ENCODE results near the gene DGCR2.
"Not testable (repeated sequence)": the region's sequence is repeated elsewhere in the genome, so short reads cannot be mapped to it uniquely, and the experiment has no call there.

Gene DGCR2

GRCh38 chr22:19004471-19004870 lies 117.7 kb downstream of the DGCR2 start:
- H3F3A ChIP-seq (ENCODE audit: insufficient read depth), result no peaks in the 10 kb centered on the region
- no peak for TF ChIP-seq CTCF (IDR thresholded peaks at IDR 0.05; ENCODE audit: insufficient read depth, low read length, poor library complexity, severe bottlenecking)
- H3K4me3 ChIP-seq (ENCODE audit: insufficient read depth, low read length, poor library complexity, severe bottlenecking), result no peak overlapping the region
- no peaks in the 10 kb centered on the region for H3K9me3 ChIP-seq (ENCODE audit: insufficient read depth, low read length)
- H3K36me3 ChIP-seq (ENCODE audit: low read length), result no peaks in the 10 kb centered on the region
- H4K20me1 ChIP-seq (ENCODE audit: low read depth, low read length), result no peaks in the 10 kb centered on the region
- no peak overlapping the region for H2AFZ ChIP-seq (ENCODE audit: low read depth, low read length, severe bottlenecking)
- H3K4me2 ChIP-seq (ENCODE audit: low read depth, low read length, poor library complexity, severe bottlenecking), result no peak overlapping the region
- no peaks in the 10 kb centered on the region for H3K27me3 ChIP-seq (ENCODE audit: low read length)
- no peaks in the 10 kb centered on the region for H3K79me2 ChIP-seq (ENCODE audit: insufficient read depth, low read length)
- H3K9ac ChIP-seq (ENCODE audit: low read length), result no peak overlapping the region
- no peak overlapping the region for H3K27ac ChIP-seq (ENCODE audit: low read depth, low read length)
- no peaks in the 10 kb centered on the region for H3K9me2 ChIP-seq (replicated peaks; ENCODE audit: insufficient read depth, low read length)

- Histone ChIP-seq H3K9me2 (replicated peaks; ENCODE audit: insufficient read depth, low read length) (no peaks in the 10 kb centered on the region), H2AFZ (ENCODE audit: low read depth, low read length, severe bottlenecking) (no peak overlapping the region), H3K9ac (ENCODE audit: low read length) (no peak overlapping the region), H3F3A (ENCODE audit: insufficient read depth) (no peaks in the 10 kb centered on the region), H3K4me3 (ENCODE audit: insufficient read depth, low read length, poor library complexity, severe bottlenecking) (no peak overlapping the region), H3K9me3 (ENCODE audit: insufficient read depth, low read length) (no peaks in the 10 kb centered on the region), H3K27ac (ENCODE audit: low read depth, low read length) (no peak overlapping the region), H3K79me2 (ENCODE audit: insufficient read depth, low read length) (no peaks in the 10 kb centered on the region), H3K4me2 (ENCODE audit: low read depth, low read length, poor library complexity, severe bottlenecking) (no peak overlapping the region), H3K27me3 (ENCODE audit: low read length) (no peaks in the 10 kb centered on the region), H3K36me3 (ENCODE audit: low read length) (no peaks in the 10 kb centered on the region), H4K20me1 (ENCODE audit: low read depth, low read length) (no peaks in the 10 kb centered on the region)
- TF ChIP-seq EZH2phosphoT487 (conservative IDR thresholded peaks at IDR 0.05; ENCODE audit: low read length) (no peak), CTCF (IDR thresholded peaks at IDR 0.05; ENCODE audit: insufficient read depth, low read length, poor library complexity, severe bottlenecking) (no peak)
These were observed 118.7 kb downstream of the DGCR2 start for GRCh38 chr22:19003508-19003907.

GRCh38 chr22:19002684-19003038 lies 119.6 kb downstream of the DGCR2 start:
- Histone ChIP-seq H3K9ac (ENCODE audit: low read length) (no peak overlapping the region), H3K36me3 (ENCODE audit: low read length) (no peaks in the 10 kb centered on the region), H3K4me3 (ENCODE audit: insufficient read depth, low read length, poor library complexity, severe bottlenecking) (no peak overlapping the region), H3K27ac (ENCODE audit: low read depth, low read length) (no peak overlapping the region), H3F3A (ENCODE audit: insufficient read depth) (no peaks in the 10 kb centered on the region), H3K9me3 (ENCODE audit: insufficient read depth, low read length) (no peaks in the 10 kb centered on the region), H3K79me2 (ENCODE audit: insufficient read depth, low read length) (no peaks in the 10 kb centered on the region), H3K9me2 (replicated peaks; ENCODE audit: insufficient read depth, low read length) (no peaks in the 10 kb centered on the region), H4K20me1 (ENCODE audit: low read depth, low read length) (no peaks in the 10 kb centered on the region), H3K27me3 (ENCODE audit: low read length) (no peaks in the 10 kb centered on the region), H2AFZ (ENCODE audit: low read depth, low read length, severe bottlenecking) (no peak overlapping the region), H3K4me2 (ENCODE audit: low read depth, low read length, poor library complexity, severe bottlenecking) (no peak overlapping the region)
- TF ChIP-seq CTCF (IDR thresholded peaks at IDR 0.05; ENCODE audit: insufficient read depth, low read length, poor library complexity, severe bottlenecking), result no peak
- TF ChIP-seq EZH2phosphoT487 (conservative IDR thresholded peaks at IDR 0.05; ENCODE audit: low read length), result no peak

GRCh38 chr22:19001204-19001603 lies 121.0 kb downstream of the DGCR2 start:
- Histone ChIP-seq H3F3A (ENCODE audit: insufficient read depth) (no peaks in the 10 kb centered on the region), H3K36me3 (ENCODE audit: low read length) (no peaks in the 10 kb centered on the region), H3K9me3 (ENCODE audit: insufficient read depth, low read length) (no peaks in the 10 kb centered on the region), H3K79me2 (ENCODE audit: insufficient read depth, low read length) (no peaks in the 10 kb centered on the region), H4K20me1 (ENCODE audit: low read depth, low read length) (no peaks in the 10 kb centered on the region), H2AFZ (ENCODE audit: low read depth, low read length, severe bottlenecking) (no peak overlapping the region), H3K9me2 (replicated peaks; ENCODE audit: insufficient read depth, low read length) (no peaks in the 10 kb centered on the region), H3K4me3 (ENCODE audit: insufficient read depth, low read length, poor library complexity, severe bottlenecking) (no peak overlapping the region), H3K27me3 (ENCODE audit: low read length) (no peaks in the 10 kb centered on the region), H3K9ac (ENCODE audit: low read length) (no peak overlapping the region), H3K27ac (ENCODE audit: low read depth, low read length) (no peak overlapping the region), H3K4me2 (ENCODE audit: low read depth, low read length, poor library complexity, severe bottlenecking) (no peak overlapping the region)
- TF ChIP-seq CTCF (IDR thresholded peaks at IDR 0.05; ENCODE audit: insufficient read depth, low read length, poor library complexity, severe bottlenecking) (no peak), EZH2phosphoT487 (conservative IDR thresholded peaks at IDR 0.05; ENCODE audit: low read length) (no peak)

- H3K4me3 ChIP-seq (ENCODE audit: insufficient read depth, low read length, poor library complexity, severe bottlenecking); H3K4me2 ChIP-seq (ENCODE audit: low read depth, low read length, poor library complexity, severe bottlenecking); H4K20me1 ChIP-seq (ENCODE audit: low read depth, low read length); H3K9me2 ChIP-seq (replicated peaks; ENCODE audit: insufficient read depth, low read length); H3K27ac ChIP-seq (ENCODE audit: low read depth, low read length); H3K9me3 ChIP-seq (ENCODE audit: insufficient read depth, low read length); H3K79me2 ChIP-seq (ENCODE audit: insufficient read depth, low read length); H3F3A ChIP-seq (ENCODE audit: insufficient read depth); H2AFZ ChIP-seq (ENCODE audit: low read depth, low read length, severe bottlenecking); H3K27me3 ChIP-seq (ENCODE audit: low read length); H3K36me3 ChIP-seq (ENCODE audit: low read length); H3K9ac ChIP-seq (ENCODE audit: low read length): not testable (repeated sequence)
These were observed 122.1 kb downstream of the DGCR2 start for GRCh38 chr22:19000106-19000505.
